ENCODE data around the gene HUWE1. TPM values are rescaled to one million over a fixed set of nuclear protein-coding genes. Genes with fewer than 3 reads are reported as not detected.

HUWE1 gene
- total RNA-seq, 1 donor: 167 TPM

DNA sequence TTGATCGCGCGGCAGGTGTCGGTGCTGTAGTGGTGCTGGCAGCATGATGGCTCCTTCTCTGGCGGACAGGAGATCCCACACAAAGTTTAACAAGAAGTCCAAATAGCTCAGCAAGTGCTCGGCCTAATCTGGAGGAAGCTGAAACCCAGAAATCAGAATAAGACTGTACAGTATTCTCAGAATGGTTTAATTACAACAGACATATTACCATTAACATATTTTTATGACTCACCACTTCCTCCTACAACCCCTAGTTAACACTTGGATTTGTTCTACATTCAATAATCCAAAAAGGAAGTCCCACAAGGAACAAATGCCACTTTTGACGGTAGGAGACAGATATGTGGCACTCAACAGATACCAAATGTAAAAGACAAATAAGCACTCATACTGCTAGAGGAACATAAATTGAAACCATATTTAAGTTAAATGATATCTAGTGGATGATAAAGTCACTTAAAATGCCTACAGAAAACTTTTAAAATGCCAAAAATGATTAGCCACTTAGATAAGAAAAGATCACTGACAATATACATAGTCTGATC lies 91.2 kb downstream of the HUWE1 start:
- no peak for DNase-seq (ENCODE audit: low read depth)
- no peak overlapping the region for H3K4me3 ChIP-seq (ENCODE audit: low read depth, low read length)
- no peak for TF ChIP-seq CTCF (IDR thresholded peaks at IDR 0.05; ENCODE audit: insufficient read depth, low read depth, low read length)

- DNase-seq (ENCODE audit: low read depth): peak; percentile 26
- no peak overlapping the region for H3K4me3 ChIP-seq (ENCODE audit: low read depth, low read length)
- TF ChIP-seq CTCF (IDR thresholded peaks at IDR 0.05; ENCODE audit: insufficient read depth, low read depth, low read length): no peak
Measured at GRCh38 chrX:53594354-53594753, 92.2 kb downstream of the HUWE1 start.

DNA sequence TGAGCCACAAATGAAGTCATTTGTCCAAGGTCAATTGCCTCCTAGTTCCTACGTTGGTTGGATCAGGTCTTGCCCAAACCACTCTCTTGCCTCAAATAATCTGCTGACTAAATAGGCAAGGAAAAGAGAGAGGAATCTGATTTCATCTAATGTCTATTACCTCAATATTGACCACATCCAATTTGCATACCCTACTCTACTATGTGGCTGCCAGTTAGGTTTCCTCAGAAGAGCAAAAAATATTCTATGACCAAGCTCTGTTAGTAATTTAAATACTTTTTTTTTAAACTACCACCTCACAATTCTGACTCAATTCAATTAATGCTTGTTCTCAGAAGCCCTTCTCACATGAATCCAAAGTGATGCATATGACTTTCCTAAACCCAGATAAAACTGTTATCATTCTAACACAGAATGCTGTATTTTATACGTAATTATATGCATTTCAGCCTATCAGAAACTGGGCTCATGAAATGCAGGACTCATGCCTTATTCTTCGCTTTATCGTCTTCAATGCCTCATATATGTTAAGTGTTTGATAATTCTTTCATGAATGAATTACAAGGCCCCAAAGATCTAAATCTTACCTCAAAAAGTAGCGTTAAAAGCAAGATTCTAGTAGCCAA lies 98.6 kb downstream of the HUWE1 start:
- H3K4me3 ChIP-seq (ENCODE audit: low read depth, low read length): no peak overlapping the region
- TF ChIP-seq CTCF (IDR thresholded peaks at IDR 0.05; ENCODE audit: insufficient read depth, low read depth, low read length): no peak
- DNase-seq (ENCODE audit: low read depth): no peak

DNA sequence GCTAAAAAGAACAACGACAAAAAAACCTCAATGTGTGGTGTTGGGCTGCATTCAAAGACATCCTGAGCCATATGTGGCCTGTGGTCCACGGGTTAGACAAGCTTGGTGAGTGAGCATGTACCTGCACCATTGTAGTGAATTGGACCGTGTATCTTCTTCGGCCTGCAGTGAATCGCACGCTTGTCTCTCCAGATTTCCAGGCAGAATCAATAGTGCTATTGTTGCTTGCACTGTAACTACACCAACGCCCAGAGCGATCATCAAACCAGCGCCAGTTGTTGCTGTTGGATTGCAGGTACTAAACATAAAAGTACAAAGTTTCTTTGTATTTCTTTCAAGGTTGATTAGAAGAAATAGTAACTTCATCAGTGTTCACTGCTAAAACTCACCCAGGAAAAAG lies 101.6 kb downstream of the HUWE1 start:
- no peak overlapping the region for H3K4me3 ChIP-seq (ENCODE audit: low read depth, low read length)
- no peak for TF ChIP-seq CTCF (IDR thresholded peaks at IDR 0.05; ENCODE audit: insufficient read depth, low read depth, low read length)
- DNase-seq (ENCODE audit: low read depth): no peak

- DNase-seq (ENCODE audit: low read depth): no peak
- no peak overlapping the region for H3K4me3 ChIP-seq (ENCODE audit: low read depth, low read length)
- no peak for TF ChIP-seq CTCF (IDR thresholded peaks at IDR 0.05; ENCODE audit: insufficient read depth, low read depth, low read length)
Measured at GRCh38 chrX:53583571-53583970, 102.9 kb downstream of the HUWE1 start.

GRCh38 chrX:53580742-53581504 lies 105.6 kb downstream of the HUWE1 start:
- no peak for TF ChIP-seq CTCF (IDR thresholded peaks at IDR 0.05; ENCODE audit: insufficient read depth, low read depth, low read length)
- peak; percentile 52 for DNase-seq (ENCODE audit: low read depth)
- no peak overlapping the region for H3K4me3 ChIP-seq (ENCODE audit: low read depth, low read length)
